Subcutaneous abdominal adipose tissue (tissue), 5 donors: Measurements from ENCODE around the gene IL36G.

Experiments used
- H3K27ac ChIP-seq: one replicate; pipeline ENCODE4 v1.7.0; 2013; ENCODE audit warnings: low read depth, mild to moderate bottlenecking, inconsistent platforms, low read length, moderate library complexity
- H3K27me3 ChIP-seq, 5 donors: one replicate each; pipeline ENCODE4 v1.7.0; 2013; ENCODE audit warnings: low read length in 5 of 5, inconsistent platforms in 1 of 5; ENCODE audit not compliant: control insufficient read depth in 5 of 5, insufficient read depth in 4 of 5
- H3K36me3 ChIP-seq, 5 donors: one replicate each; pipeline ENCODE4 v1.7.0; 2013; ENCODE audit warnings: low read length in 5 of 5; ENCODE audit not compliant: control insufficient read depth in 5 of 5, insufficient read depth in 5 of 5
- H3K4me1 ChIP-seq, 5 donors: one replicate each; pipeline ENCODE4 v1.7.0; 2013; ENCODE audit warnings: low read length in 5 of 5, mild to moderate bottlenecking in 3 of 5, moderate library complexity in 1 of 5; ENCODE audit not compliant: control insufficient read depth in 5 of 5, insufficient read depth in 5 of 5
- H3K4me3 ChIP-seq, 5 donors: one replicate each; pipeline ENCODE4 v1.7.0; 2013; ENCODE audit warnings: low read length in 5 of 5, low read depth in 1 of 5
- H3K9ac ChIP-seq, 5 donors: one replicate each; pipeline ENCODE4 v1.7.0; 2013; ENCODE audit warnings: low read length in 5 of 5, mild to moderate bottlenecking in 4 of 5, moderate library complexity in 3 of 5
- H3K9me3 ChIP-seq, 5 donors: one replicate each; pipeline ENCODE4 v1.7.0; 2013; ENCODE audit warnings: low read length in 5 of 5; ENCODE audit not compliant: control insufficient read depth in 5 of 5
- donor health status: healthy.
- donor health status: healthy.
- donor health status: healthy.
- donor health status: healthy.
- donor health status: healthy.

Gene IL36G

GRCh38 chr2:113034016-113034415 is 56.2 kb downstream of the IL36G start:
- H3K4me3 ChIP-seq: no peak overlapping the region
- H3K36me3 ChIP-seq: no peaks in the 10 kb centered on the region
- no peaks in the 10 kb centered on the region for H3K4me1 ChIP-seq
- H3K9me3 ChIP-seq: no peaks in the 10 kb centered on the region
- H3K27me3 ChIP-seq: peaks cover 0 to 4% (median 2%) of the 10 kb centered on the region in 5 donors
- no peak overlapping the region for H3K9ac ChIP-seq
- H3K27ac ChIP-seq: no peak overlapping the region
